HCT116 (cell line): ENCODE results near the gene APBB2. TPM values are rescaled to one million over a fixed set of nuclear protein-coding genes. Genes with fewer than 3 reads are reported as not detected.

Experiments
- ATAC-seq: fragments of 200-7000 bp; cut with Tn5 transposase; 2 replicates; pipeline ENCODE4 v1.9.1; 2020; ENCODE audit warnings: mild to moderate bottlenecking, moderate library complexity
- BruUV-seq: library from RNA; stranded (reverse); fragments of 400-500 nt; replicated peaks from 2 replicates; lab custom pipeline; 2021; lab: Mats Ljungman, UMichigan
- CTCF ChIA-PET: fragments of 300-600 bp; sonication (Branson Sonifier 250); formaldehyde crosslinking; loops from one replicate; lab custom pipeline; 2021; ENCODE audit warnings: antibody characterized with exemption; lab: Charles Lee
- POLR2A ChIA-PET: fragments of 300-600, 350-600 bp; sonication (Branson Sonifier 250); formaldehyde crosslinking; loops from one replicate; lab custom pipeline; 2021; ENCODE audit warnings: antibody characterized with exemption; lab: Charles Lee
- RAD21 ChIA-PET, 2 experiments: fragments of 300-600 bp; sonication (Branson Sonifier 250); formaldehyde crosslinking; loops; one replicate each; lab custom pipeline; 2023; ENCODE audit warnings: low total read pairs in 2 of 2; ENCODE audit not compliant: uncharacterized antibody in 2 of 2, unreplicated experiment in 2 of 2, low non-redundant PET in 1 of 2; lab: Charles Lee
- DNase-seq: peaks from one replicate; pipeline ENCODE4 v3.0.0-alpha.2; 2010; ENCODE audit warnings: low read depth, low spot score
- H2AFZ ChIP-seq: fragments of 200-600 bp; shearing (Covaris generic), sonication (generic); 2 replicates; pipeline ENCODE4 v1.6.1; 2017; ENCODE audit warnings: low read depth, mixed run types, mixed read lengths, antibody characterized with exemption, low read length; ENCODE audit not compliant: poor library complexity, severe bottlenecking
- H3K27ac ChIP-seq: 2 replicates; pipeline ENCODE4 v1.5.1; 2012; ENCODE audit warnings: low read depth, low read length
- H3K27me3 ChIP-seq: fragments of 200-600 bp; sonication (generic); 2 replicates; pipeline ENCODE4 v1.6.1; 2016; ENCODE audit warnings: mixed run types, low read length, mixed read lengths; ENCODE audit not compliant: insufficient read depth
- H3K36me3 ChIP-seq, 2 experiments: fragments of 200-500 bp in 1 of 2; fragments of 200-600 bp in 1 of 2; sonication (Bioruptor generic) in 1 of 2; sonication (generic) in 1 of 2; 2 replicates each; pipeline versions ENCODE4 v1.5.1 to v1.6.1; 2014 to 2016; ENCODE audit warnings: low read length in 2 of 2, inconsistent platforms in 1 of 2, mixed read lengths in 1 of 2, mixed run types in 1 of 2; ENCODE audit not compliant: insufficient read depth in 2 of 2, control insufficient read depth in 1 of 2
- H3K4me1 ChIP-seq, 2 experiments: fragments of 200-600 bp in 1 of 2; sonication (generic) in 1 of 2; 2 replicates each; pipeline versions ENCODE4 v1.5.1 to v1.6.1; 2012 to 2017; ENCODE audit warnings: low read length in 2 of 2, inconsistent platforms in 1 of 2, mild to moderate bottlenecking in 1 of 2, mixed read lengths in 1 of 2, mixed run types in 1 of 2, moderate library complexity in 1 of 2; ENCODE audit not compliant: insufficient read depth in 2 of 2, control insufficient read depth in 1 of 2
- H3K4me2 ChIP-seq: fragments of 200-600 bp; sonication (generic); 2 replicates; pipeline ENCODE4 v1.6.1; 2017; ENCODE audit warnings: mixed run types, low read length, mixed read lengths
- H3K4me3 ChIP-seq, 2 experiments: fragments of 200-600 bp in 1 of 2; sonication (generic) in 1 of 2; replicated peaks in 1 of 2; 2 replicates each; pipeline ENCODE4 v1.5.1; 2011 to 2016; ENCODE audit warnings: low read length in 2 of 2, control low read depth in 1 of 2, low read depth in 1 of 2, mild to moderate bottlenecking in 1 of 2, mixed read lengths in 1 of 2, mixed run types in 1 of 2
- H3K79me2 ChIP-seq: fragments of 200-600 bp; sonication (generic); 2 replicates; pipeline ENCODE4 v1.6.1; 2017; ENCODE audit warnings: mild to moderate bottlenecking, mixed run types, low read length, moderate library complexity, mixed read lengths; ENCODE audit not compliant: insufficient read depth
- H3K9ac ChIP-seq: fragments of 200-600 bp; sonication (generic); 2 replicates; pipeline ENCODE4 v1.6.1; 2016; ENCODE audit warnings: low read length, mixed read lengths
- H3K9me2 ChIP-seq: fragments of 200-600 bp; sonication (generic), shearing (Covaris generic); 2 replicates; pipeline ENCODE4 v1.6.1; 2017; ENCODE audit warnings: mixed run types, mild to moderate bottlenecking, moderate library complexity; ENCODE audit not compliant: insufficient read depth
- H3K9me3 ChIP-seq, 2 experiments: fragments of 200-500 bp in 1 of 2; fragments of 200-600 bp in 1 of 2; sonication (Bioruptor generic) in 1 of 2; sonication (generic) in 1 of 2; 2 replicates each; pipeline ENCODE4 v1.6.1; 2014 to 2017; ENCODE audit warnings: low read length in 2 of 2, mixed read lengths in 2 of 2, inconsistent platforms in 1 of 2, low read depth in 1 of 2, mild to moderate bottlenecking in 1 of 2, mixed run types in 1 of 2, moderate library complexity in 1 of 2; ENCODE audit not compliant: control insufficient read depth in 1 of 2, insufficient read depth in 1 of 2
- H4K20me1 ChIP-seq: fragments of 200-600 bp; sonication (generic), shearing (Covaris generic); 2 replicates; pipeline ENCODE4 v1.6.1; 2017; ENCODE audit warnings: mixed run types, mild to moderate bottlenecking, moderate library complexity; ENCODE audit not compliant: insufficient read depth
- ATF3 ChIP-seq: IDR thresholded peaks from 2 replicates; pipeline ENCODE4 v1.6.1; 2012
- EGR1 ChIP-seq: IDR thresholded peaks from 2 replicates; pipeline ENCODE4 v1.6.1; 2012; ENCODE audit warnings: low read depth
- EZH2phosphoT487 ChIP-seq: fragments of 200-600 bp; IDR thresholded peaks from 2 replicates; pipeline ENCODE4 v1.6.1; 2018; ENCODE audit warnings: antibody characterized with exemption, borderline replicate concordance
- POLR2AphosphoS5 ChIP-seq: IDR thresholded peaks from 2 replicates; pipeline ENCODE4 v1.6.1; 2011; ENCODE audit warnings: mild to moderate bottlenecking, low read depth, low read length, moderate library complexity
- REST ChIP-seq: IDR thresholded peaks from 2 replicates; pipeline ENCODE4 v1.6.1; 2012; ENCODE audit warnings: low read depth
- SIN3A ChIP-seq: IDR thresholded peaks from 2 replicates; pipeline ENCODE4 v1.6.1; 2012; ENCODE audit warnings: low read depth
- SP1 ChIP-seq: IDR thresholded peaks from 2 replicates; pipeline ENCODE4 v1.6.1; 2012; ENCODE audit warnings: low read depth
- ZFX ChIP-seq: fragments of 450-650 bp; IDR thresholded peaks from 2 replicates; pipeline ENCODE4 v1.6.1; 2017
- ZNF274 ChIP-seq: fragments of 200-500 bp; sonication (Bioruptor generic); IDR thresholded peaks from 2 replicates; pipeline ENCODE4 v1.6.1; 2014; ENCODE audit warnings: mild to moderate bottlenecking, low read depth, low read length, inconsistent platforms
- intact Hi-C: fragments of 100-400 bp; cut with micrococcal nuclease; formaldehyde crosslinking; loops from 2 replicates; pipeline ENCODE4 v1.10.0; 2022
- total RNA-seq: library from RNA; stranded (reverse); gene quantifications from one replicate; pipeline ENCODE4 v1.2.1, GENCODE V29; 2021; ENCODE audit not compliant: unreplicated experiment

Gene APBB2
- total RNA-seq, 1 experiment from 2014 or later, result 72.5 TPM

GRCh38 chr4:41156574-41156973, 57.8 kb downstream of the APBB2 start (continued):
- TF ChIP-seq SIN3A, result peak; percentile 45; the same call in 1 of the 2 replicates
- TF ChIP-seq POLR2AphosphoS5, result no peak

- Histone ChIP-seq H4K20me1 (no peaks in the 10 kb centered on the region), H3K9ac (peak overlapping the region; percentile 55), H3K9me2 (no peaks in the 10 kb centered on the region), H2AFZ (no peak overlapping the region)
- BruUV-seq, result no TSS peak
- no peak for DNase-seq
- intact Hi-C loops, result no loop called here
- no peak for TF ChIP-seq REST
- TF ChIP-seq ZFX, result no peak
- no peak for TF ChIP-seq POLR2AphosphoS5
- no peak for TF ChIP-seq EZH2phosphoT487
- TF ChIP-seq EGR1, result no peak
- TF ChIP-seq ATF3, result no peak
- TF ChIP-seq SP1, result 0 out of 2 replicates have a peak, but pooled peaks have one; percentile 5
- no peak for TF ChIP-seq ZNF274
- TF ChIP-seq, all 23 proteins: peak for 1
- CTCF ChIA-PET, result interaction anchor here (1.8 kb wide), 1 partner anchor 59 kb away, joined by 6 read pairs; the partner anchor contains the start of gene APBB2
- H3K4me1 ChIP-seq, result peaks cover 71 to 93% of the 10 kb centered on the region in 2 experiments
- H3K27me3 ChIP-seq, result no peaks in the 10 kb centered on the region
- peak overlapping the region; percentile 55 for H3K27ac ChIP-seq
- no peaks in the 10 kb centered on the region for H3K9me3 ChIP-seq
- H3K4me2 ChIP-seq, result peak overlapping the region; percentile 69
- H3K4me3 ChIP-seq, result peak overlapping the region; percentile 3 to 27; a peak in 2 of 4 replicates
- H3K79me2 ChIP-seq, result peaks cover 92% of the 10 kb centered on the region
- ATAC-seq, result no peak
- POLR2A ChIA-PET, result no interaction called here
- RAD21 ChIA-PET, result no interaction called here
- H3K36me3 ChIP-seq, result no peaks in the 10 kb centered on the region
Observed at GRCh38 chr4:41155194-41155830, 59.0 kb downstream of the APBB2 start.
